ENCODE measurements around the gene BLMH.

The BLMH gene

DNA sequence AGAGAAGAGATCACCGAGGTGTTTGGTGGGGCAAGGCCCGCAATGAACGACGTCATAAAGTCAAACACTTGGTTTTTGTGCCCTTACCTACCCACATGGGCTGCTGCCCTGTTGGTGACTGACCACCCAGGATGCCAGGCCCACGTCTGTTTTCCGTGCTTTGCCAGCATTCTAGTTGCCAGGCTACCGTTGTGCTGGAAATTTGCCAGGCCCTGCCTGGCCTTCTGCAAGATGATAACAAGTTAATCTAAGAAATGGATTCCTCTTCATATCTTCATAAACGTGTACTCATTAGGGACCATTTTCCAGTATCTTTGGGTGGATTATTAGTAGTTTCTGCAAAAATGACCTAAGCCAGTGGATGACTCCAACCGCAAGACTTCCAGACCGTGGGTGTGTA, 91.6 kb downstream of the BLMH start:
- TF ChIP-seq, protein P1, sequence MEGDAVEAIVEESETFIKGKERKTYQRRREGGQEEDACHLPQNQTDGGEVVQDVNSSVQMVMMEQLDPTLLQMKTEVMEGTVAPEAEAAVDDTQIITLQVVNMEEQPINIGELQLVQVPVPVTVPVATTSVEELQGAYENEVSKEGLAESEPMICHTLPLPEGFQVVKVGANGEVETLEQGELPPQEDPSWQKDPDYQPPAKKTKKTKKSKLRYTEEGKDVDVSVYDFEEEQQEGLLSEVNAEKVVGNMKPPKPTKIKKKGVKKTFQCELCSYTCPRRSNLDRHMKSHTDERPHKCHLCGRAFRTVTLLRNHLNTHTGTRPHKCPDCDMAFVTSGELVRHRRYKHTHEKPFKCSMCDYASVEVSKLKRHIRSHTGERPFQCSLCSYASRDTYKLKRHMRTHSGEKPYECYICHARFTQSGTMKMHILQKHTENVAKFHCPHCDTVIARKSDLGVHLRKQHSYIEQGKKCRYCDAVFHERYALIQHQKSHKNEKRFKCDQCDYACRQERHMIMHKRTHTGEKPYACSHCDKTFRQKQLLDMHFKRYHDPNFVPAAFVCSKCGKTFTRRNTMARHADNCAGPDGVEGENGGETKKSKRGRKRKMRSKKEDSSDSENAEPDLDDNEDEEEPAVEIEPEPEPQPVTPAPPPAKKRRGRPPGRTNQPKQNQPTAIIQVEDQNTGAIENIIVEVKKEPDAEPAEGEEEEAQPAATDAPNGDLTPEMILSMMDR (IDR thresholded peaks at IDR 0.05; ENCODE audit: low read depth, low read length) = no peak

DNA sequence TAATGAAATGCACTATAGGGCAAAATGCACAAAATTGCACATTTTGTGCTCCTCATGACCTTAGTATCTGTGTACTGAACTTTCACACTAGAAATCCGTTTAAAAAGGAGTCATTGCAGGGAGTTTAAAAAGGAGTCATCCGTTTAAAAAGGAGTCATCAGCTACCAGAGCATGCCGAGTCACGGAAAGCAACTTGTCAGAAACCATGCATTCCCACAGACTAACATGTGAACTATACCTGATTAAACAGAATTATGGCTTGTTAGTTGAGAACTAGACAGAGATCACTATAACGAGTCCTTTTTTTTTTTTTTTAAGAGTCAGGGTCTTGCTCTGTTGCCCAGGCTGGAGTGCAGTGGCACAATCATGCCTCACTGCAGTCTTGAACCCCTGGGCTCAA, 92.1 kb downstream of the BLMH start:
- DNase-seq (ENCODE audit: low read depth in 2 of 2) = peak in 1 of 2 donors; percentile 7
- H3K4me3 ChIP-seq (replicated peaks in 1 of 2; ENCODE audit: low read depth in 2 of 2, low read length in 2 of 2) = no peak overlapping the region
- TF ChIP-seq, protein P1 (IDR thresholded peaks at IDR 0.05; ENCODE audit: low read depth, low read length) = no peak

More for the DNA sequence above, 91.6 kb downstream of the BLMH start:
- DNase-seq (ENCODE audit: low read depth in 2 of 2) = no peak
- no peak overlapping the region for H3K4me3 ChIP-seq (replicated peaks in 1 of 2; ENCODE audit: low read depth in 2 of 2, low read length in 2 of 2)

Measured in cardiac fibroblast (primary cell).